Neural cell (in vitro differentiated cells): ENCODE results near the gene INO80E. TPM values are rescaled to one million over a fixed set of nuclear protein-coding genes. Genes with fewer than 3 reads are reported as not detected.

Experiments
- H2AFZ ChIP-seq: fragments of 200-600, 300-800 bp; sonication (generic), shearing (Covaris generic); 2 replicates; pipeline ENCODE4 v1.6.0; 2014; ENCODE audit warnings: low read depth, mild to moderate bottlenecking, antibody characterized with exemption, low read length, moderate library complexity
- H3F3A ChIP-seq: fragments of 200-600 bp; shearing (Covaris generic); 2 replicates; pipeline ENCODE4 v1.6.1; 2016; ENCODE audit warnings: mild to moderate bottlenecking, moderate library complexity, mixed read lengths, antibody characterized with exemption, low read length; ENCODE audit not compliant: insufficient read depth, poor library complexity, severe bottlenecking
- H3K27ac ChIP-seq: fragments of 200-600, 300-800 bp; sonication (generic), shearing (Covaris generic); 2 replicates; pipeline ENCODE4 v1.5.1; 2014; ENCODE audit warnings: mild to moderate bottlenecking, low read length, moderate library complexity
- H3K27me3 ChIP-seq: fragments of 300-800, 200-600 bp; sonication (generic), shearing (Covaris generic); 2 replicates; pipeline ENCODE4 v1.6.0; 2014; ENCODE audit warnings: mild to moderate bottlenecking, low read depth, low read length, moderate library complexity; ENCODE audit not compliant: insufficient read depth
- H3K36me3 ChIP-seq: fragments of 300-800, 200-600 bp; sonication (generic), shearing (Covaris generic); 2 replicates; pipeline ENCODE4 v1.5.1; 2014; ENCODE audit warnings: mild to moderate bottlenecking, antibody characterized with exemption, low read length, moderate library complexity; ENCODE audit not compliant: insufficient read depth
- H3K4me2 ChIP-seq: fragments of 300-800, 200-600 bp; sonication (generic), shearing (Covaris generic); 2 replicates; pipeline ENCODE4 v1.6.0; 2014; ENCODE audit warnings: mild to moderate bottlenecking, low read length
- H3K4me3 ChIP-seq: fragments of 300-800, 200-600 bp; sonication (generic), shearing (Covaris generic); 2 replicates; pipeline ENCODE4 v1.5.1; 2014; ENCODE audit warnings: mild to moderate bottlenecking, low read length, moderate library complexity
- H3K79me2 ChIP-seq: fragments of 200-600 bp; shearing (Covaris generic); replicated peaks from 2 replicates; pipeline ENCODE4 v1.6.0; 2014; ENCODE audit warnings: mild to moderate bottlenecking, low read length, moderate library complexity; ENCODE audit not compliant: insufficient read depth
- H3K9ac ChIP-seq: fragments of 300-800, 200-600 bp; sonication (generic), shearing (Covaris generic); 2 replicates; pipeline ENCODE4 v1.6.1; 2016; ENCODE audit warnings: mild to moderate bottlenecking, low read length, mixed read lengths
- H3K9me2 ChIP-seq: fragments of 200-600 bp; shearing (Covaris generic); 2 replicates; pipeline ENCODE4 v1.6.1; 2016; ENCODE audit warnings: mild to moderate bottlenecking, low read length, mixed read lengths; ENCODE audit not compliant: insufficient read depth
- H3K9me3 ChIP-seq: fragments of 200-600, 300-800 bp; sonication (generic), shearing (Covaris generic); 2 replicates; pipeline ENCODE4 v1.6.1; 2016; ENCODE audit warnings: mild to moderate bottlenecking, mixed run types, low read length, moderate library complexity, mixed read lengths
- H4K20me1 ChIP-seq: fragments of 200-600 bp; shearing (Covaris generic); 2 replicates; pipeline ENCODE4 v1.6.1; 2016; ENCODE audit warnings: mild to moderate bottlenecking, mixed run types; ENCODE audit not compliant: insufficient read depth
- CTCF ChIP-seq: fragments of 450-650 bp; IDR thresholded peaks from 2 replicates; pipeline ENCODE4 v1.5.1; 2014; ENCODE audit warnings: antibody characterized with exemption, mild to moderate bottlenecking, moderate library complexity; ENCODE audit not compliant: poor library complexity, severe bottlenecking
- EP300 ChIP-seq: fragments of 450-650 bp; conservative IDR thresholded peaks from 2 replicates; pipeline ENCODE4 v1.6.1; 2014; ENCODE audit warnings: antibody characterized with exemption, mild to moderate bottlenecking, moderate library complexity; ENCODE audit not compliant: poor library complexity, severe bottlenecking
- EZH2 ChIP-seq: fragments of 200-600, 300-800 bp; shearing (Covaris generic), sonication (generic); IDR thresholded peaks from 2 replicates; pipeline ENCODE4 v1.6.1; 2014; ENCODE audit warnings: antibody characterized with exemption, low read length, borderline replicate concordance, mild to moderate bottlenecking; ENCODE audit not compliant: insufficient read depth, poor library complexity, severe bottlenecking
- MXI1 ChIP-seq: fragments of 450-650 bp; conservative IDR thresholded peaks from 2 replicates; pipeline ENCODE4 v1.6.1; 2014; ENCODE audit warnings: antibody characterized with exemption, mild to moderate bottlenecking; ENCODE audit not compliant: poor library complexity, severe bottlenecking
- POLR2AphosphoS5 ChIP-seq: IDR thresholded peaks from 2 replicates; pipeline ENCODE4 v1.6.1; 2012
- RAD21 ChIP-seq: fragments of 450-650 bp; conservative IDR thresholded peaks from 2 replicates; pipeline ENCODE4 v1.6.1; 2014; ENCODE audit warnings: antibody characterized with exemption, mild to moderate bottlenecking, moderate library complexity
- REST ChIP-seq: IDR thresholded peaks from 2 replicates; pipeline ENCODE4 v1.6.1; 2012; ENCODE audit warnings: borderline replicate concordance
- SMC3 ChIP-seq: fragments of 450-650 bp; conservative IDR thresholded peaks from 2 replicates; pipeline ENCODE4 v1.6.1; 2014; ENCODE audit warnings: antibody characterized with exemption, mild to moderate bottlenecking, moderate library complexity; ENCODE audit not compliant: poor library complexity
- TAF1 ChIP-seq: IDR thresholded peaks from 2 replicates; pipeline ENCODE4 v1.6.1; 2012; ENCODE audit warnings: low read depth
- polyA plus RNA-seq: library from polyadenylated mRNA; depleted of rRNA; stranded (reverse); fragments of >200 nt; gene quantifications from 2 replicates; pipeline ENCODE4 v1.2.3, GENCODE V29; 2014

Gene INO80E
- polyA plus RNA-seq, 1 donor from 2014 or later = 130 TPM

- Histone ChIP-seq H2AFZ (no peak overlapping the region), H4K20me1 (no peaks in the 10 kb centered on the region), H3K9me3 (no peaks in the 10 kb centered on the region), H3K4me2 (no peak overlapping the region), H3K4me3 (no peak overlapping the region), H3K27me3 (no peaks in the 10 kb centered on the region), H3K9ac (no peak overlapping the region), H3K9me2 (no peaks in the 10 kb centered on the region), H3K36me3 (no peaks in the 10 kb centered on the region), H3F3A (no peaks in the 10 kb centered on the region), H3K27ac (no peak overlapping the region), H3K79me2 (no peaks in the 10 kb centered on the region)
- TF ChIP-seq MXI1 (no peak), TAF1 (no peak), CTCF (no peak), EZH2 (no peak), REST (no peak), RAD21 (no peak)
Observed at GRCh38 chr16:30023586-30023985, 27.5 kb downstream of the INO80E start.

GRCh38 chr16:30024451-30024850, 28.4 kb downstream of the INO80E start:
- no peaks in the 10 kb centered on the region for H3K79me2 ChIP-seq
- no peaks in the 10 kb centered on the region for H3K27me3 ChIP-seq
- H4K20me1 ChIP-seq = no peaks in the 10 kb centered on the region
- H3K9me2 ChIP-seq = no peaks in the 10 kb centered on the region
- H2AFZ ChIP-seq = no peak overlapping the region
- no peak overlapping the region for H3K4me3 ChIP-seq
- no peak overlapping the region for H3K4me2 ChIP-seq
- H3K9me3 ChIP-seq = no peaks in the 10 kb centered on the region
- no peak for TF ChIP-seq EP300
- TF ChIP-seq EZH2 = no peak
- TF ChIP-seq SMC3 = no peak
- TF ChIP-seq MXI1 = no peak
- TF ChIP-seq RAD21 = no peak
- TF ChIP-seq CTCF = no peak
- TF ChIP-seq TAF1 = no peak
- TF ChIP-seq REST = no peak
- no peak for TF ChIP-seq POLR2AphosphoS5
- H3F3A ChIP-seq = no peaks in the 10 kb centered on the region
- no peak overlapping the region for H3K27ac ChIP-seq
- H3K36me3 ChIP-seq = no peaks in the 10 kb centered on the region
- no peak overlapping the region for H3K9ac ChIP-seq
